Erythroblast (primary cell): ENCODE measurements around the gene RUFY1.

Experiments
- GATA1 ChIP-seq: IDR thresholded peaks from 2 replicates; pipeline ENCODE4 v1.6.1; 2011; ENCODE audit warnings: low read depth, mild to moderate bottlenecking, control low read depth, low read length, moderate library complexity
- POLR2A ChIP-seq: IDR thresholded peaks from 2 replicates; pipeline ENCODE4 v1.6.1; 2011; ENCODE audit warnings: mild to moderate bottlenecking, low read length

DNA sequence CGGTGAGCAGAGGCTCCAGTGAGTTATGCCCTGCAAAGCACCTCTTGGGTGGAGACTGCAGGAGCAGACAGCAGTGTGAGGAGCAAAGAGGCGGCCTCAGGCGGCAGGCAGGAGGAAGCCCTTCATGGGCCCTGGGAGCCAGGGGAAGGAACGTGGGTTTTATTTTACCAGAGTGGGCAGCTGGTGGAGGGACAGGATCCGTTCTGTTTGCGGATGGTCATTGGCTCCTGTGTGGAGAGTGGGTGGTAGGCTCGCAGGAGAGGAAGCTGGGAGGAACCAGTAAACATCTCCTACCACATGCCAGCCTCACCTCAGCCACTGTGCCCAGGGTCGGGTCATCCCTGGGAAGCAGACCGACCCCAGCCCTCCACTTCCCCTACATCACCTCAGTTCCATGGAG, 48.7 kb downstream of the RUFY1 start:
- TF ChIP-seq POLR2A (no peak), GATA1 (no peak)
